ENCODE data around the gene TMEM61. TPM values are rescaled to one million over a fixed set of nuclear protein-coding genes. Genes with fewer than 3 reads are reported as not detected.

Gene TMEM61
- total and polyA plus RNA-seq, 2 of the 8 experiments (the other 6 are each of a cell fraction or from before 2014, with no cell fraction given) = 0.54 to 1.4 TPM

- Histone ChIP-seq H3K4me2 (ENCODE audit: insufficient read depth in 1 of 2, low read depth in 2 of 2, low read length in 2 of 2) (peak overlapping the region; percentile 55 to 80), H2AK5ac (ENCODE audit: low read depth, low read length) (no peak overlapping the region), H3K36me3 (ENCODE audit: control insufficient read depth in 2 of 4, insufficient read depth in 4 of 4, low read length in 3 of 4) (no peaks in the 10 kb centered on the region), H2AFZ (ENCODE audit: low read length) (no peak overlapping the region), H3K27ac (ENCODE audit: low read depth, low read length) (no peak overlapping the region), H3K4me1 (replicated peaks in 1 of 4; ENCODE audit: control insufficient read depth in 3 of 4, insufficient read depth in 4 of 4, low read length in 3 of 4) (peaks cover 16 to 30% (median 23%) of the 10 kb centered on the region in 4 experiments), H2BK20ac (ENCODE audit: low read length) (no peak overlapping the region), H3K23ac (ENCODE audit: insufficient read length) (no peak overlapping the region), H4K5ac (ENCODE audit: insufficient read length, low read depth, low read length) (no peak overlapping the region), H3K9ac (replicated peaks in 1 of 4; ENCODE audit: extremely low read depth in 1 of 4, low read depth in 3 of 4, low read length in 3 of 4) (no peak overlapping the region), H3K27me3 (replicated peaks in 1 of 4; ENCODE audit: control insufficient read depth in 3 of 4, extremely low read depth in 1 of 4, insufficient read depth in 3 of 4, low read length in 3 of 4) (peaks cover 4 to 48% (median 41%) of the 10 kb centered on the region in 4 experiments), H3K56ac (replicated peaks; ENCODE audit: insufficient read length, low read depth, low read length) (no peak overlapping the region), H3K79me1 (ENCODE audit: low read depth, low read length) (no peaks in the 10 kb centered on the region), H3K23me2 (ENCODE audit: low read depth, low read length) (peaks cover 4% of the 10 kb centered on the region; the same call in 1 of the 2 replicates), H4K8ac (ENCODE audit: extremely low read depth, insufficient read depth, low read length) (0 out of 2 replicates have a peak overlapping the region, but pooled peaks have one; percentile 40), H3K79me2 (ENCODE audit: control insufficient read depth in 1 of 2, insufficient read depth in 2 of 2, low read length in 2 of 2) (no peaks in the 10 kb centered on the region), H2BK12ac (ENCODE audit: low read depth, low read length) (no peak overlapping the region), H3K14ac (ENCODE audit: insufficient read length) (no peak overlapping the region), H3K4ac (replicated peaks; ENCODE audit: insufficient read length, low read depth, low read length) (no peak overlapping the region), H4K91ac (replicated peaks; ENCODE audit: insufficient read length, low read length) (no peak overlapping the region), H3K9me3 (ENCODE audit: insufficient read depth in 2 of 2, low read depth in 1 of 2, low read length in 1 of 2) (no peaks in the 10 kb centered on the region), H2BK120ac (replicated peaks; ENCODE audit: low read depth, low read length) (no peak overlapping the region), H3K4me3 (ENCODE audit: extremely low read depth in 1 of 4, insufficient read depth in 2 of 4, low read depth in 3 of 4, low read length in 4 of 4) (peak overlapping the region; percentile 12 to 65 (median 50)), H2BK15ac (ENCODE audit: low read length) (no peak overlapping the region), H4K20me1 (replicated peaks in 1 of 2; ENCODE audit: control insufficient read depth in 1 of 2, insufficient read depth in 2 of 2, low read length in 2 of 2) (no peaks in the 10 kb centered on the region), H2BK5ac (ENCODE audit: low read depth, low read length) (no peak overlapping the region), H3K18ac (ENCODE audit: extremely low read depth, low read length) (peak overlapping the region; percentile 32)
- ChIA-PET POLR2A (ENCODE audit: partially characterized antibody) (interaction anchor here (1.4 to 2.7 kb wide), 5 partner anchors 25 to 109 kb away, joined by 3 to 13 read pairs (median 5); no protein-coding TSS in a partner anchor), CTCF (ENCODE audit: partially characterized antibody) (interaction anchor here (0.7 to 11.0 kb wide), 26 partner anchors 7 to 197 kb away, joined by 3 to 511 read pairs (median 8); partner anchors contain the start of genes DHCR24 and TMEM61)
- TF ChIP-seq SUZ12 (IDR thresholded peaks at IDR 0.05; ENCODE audit: low read length) (peak; percentile 56; the same call in 1 of the 2 replicates), KDM4A (IDR thresholded peaks at IDR 0.05; ENCODE audit: low read depth, low read length, severe bottlenecking) (peak; percentile 77), SP4 (IDR thresholded peaks at IDR 0.05; ENCODE audit: low read length) (no peak), EP300 (IDR thresholded peaks at IDR 0.05; ENCODE audit: borderline replicate concordance in 1 of 2, low read depth in 2 of 2, low read length in 2 of 2) (no peak), EZH2 (IDR thresholded peaks at IDR 0.05; ENCODE audit: low read depth, low read length, severe bottlenecking) (peak; percentile 39), SIN3A (conservative IDR thresholded peaks at IDR 0.05 in 1 of 2, IDR thresholded peaks at IDR 0.05 in 1 of 2; ENCODE audit: low read depth in 1 of 2, low read length in 2 of 2) (0 out of 4 replicates have a peak, but pooled peaks of 1 of the 2 experiments have one; percentile 5), POLR2AphosphoS5 (IDR thresholded peaks at IDR 0.05; ENCODE audit: low read depth, low read length) (no peak), E2F6 (IDR thresholded peaks at IDR 0.05) (peak; percentile 74)
- 8% methylated on average over 43 of the region's 46 CpGs; no CpG with 5 or more reads in 1 of the 2 experiments for WGBS, 2 experiments (ENCODE audit: extremely low coverage in 1 of 2, insufficient coverage in 1 of 2, insufficient read length in 1 of 2, insufficient replicate concordance in 2 of 2, low coverage in 1 of 2, low lambda C conversion rate in 2 of 2, missing lambda C conversion rate in 1 of 2)
- DNase-seq (ENCODE audit: low read depth in 1 of 2, low spot score in 2 of 2) = peak in 1 of 2 experiments; percentile 71
- no peak for FAIRE-seq
Measured at GRCh38 chr1:54996869-54997710, 16.7 kb downstream of the TMEM61 start.

Measured in H1 (cell line).